Heart left ventricle (tissue), 13 donors: ENCODE data around the gene TCF4.

Experiments
- POLR2A ChIP-seq, 2 donors: fragments of 450-650 bp; IDR thresholded peaks; one replicate each; pipeline ENCODE4 v1.6.1; 2017; ENCODE audit warnings: antibody characterized with exemption in 2 of 2, mild to moderate bottlenecking in 2 of 2, moderate library complexity in 2 of 2
- TF ChIP-seq, protein P1 (sequence below), 12 donors: fragments of 200-600 bp; sonication (generic) in 4 of 12; IDR thresholded peaks; one replicate each; pipeline versions ENCODE4 v1.5.0 to v1.8.0; 2018 to 2022; ENCODE audit warnings: antibody characterized with exemption in 12 of 12, mild to moderate bottlenecking in 5 of 12
- donor health status: ischemic (EF 13 %, LVEDD 7.1; RV severe dilation, severe dysfunction).
- donor health status: DM: no; HTN: yes; CAD: no.
- donor health status: DM: no; HTN: no; CAD: no.
- donor health status: ischemic (EF 25% LVEDD 6.9; RV normal size, moderate dysfunction).
- donor health status: ischemic (EF 25% LVEDD 5.7; RV mildly dilated, moderate dysfunction).
- donor health status: ischemic (EF 35%, LVEDD 5.7; RV mildly dilated, moderate dysfunction).
- donor health status: nonischemic (EF 11% LVEDD 7.7; RV severe dilation, severe dysfunction).
- donor health status: DM: yes; HTN: yes; CAD: no.
- donor health status: PGD.
- donor health status: ischemic (EF 29% LVEDD 5.4; RV normal size, mild dysfunction).
- donor health status: nonischemic (EF 23%, LVEDD 6.1; RV moderate dilation, normal function).

DNA sequence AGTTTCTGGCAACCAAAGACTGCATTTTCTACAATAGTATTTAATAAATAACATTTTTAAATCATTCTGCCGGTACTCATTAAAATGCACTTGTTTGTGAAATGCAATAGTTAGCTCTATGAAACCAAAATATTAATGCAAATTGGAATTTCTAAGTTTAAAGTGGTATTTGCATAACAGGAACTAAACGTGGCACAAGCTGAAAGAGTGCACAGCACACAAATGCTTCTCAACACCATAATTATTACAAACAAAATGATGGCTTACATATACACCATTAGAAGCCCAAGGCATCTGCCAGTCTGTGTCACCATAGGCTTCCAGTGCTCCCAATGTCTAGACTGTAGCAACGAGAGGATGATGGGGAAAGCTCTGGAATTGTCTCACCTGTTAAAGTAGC is 280.5 kb downstream of the TCF4 start:
- TF ChIP-seq, protein P1, sequence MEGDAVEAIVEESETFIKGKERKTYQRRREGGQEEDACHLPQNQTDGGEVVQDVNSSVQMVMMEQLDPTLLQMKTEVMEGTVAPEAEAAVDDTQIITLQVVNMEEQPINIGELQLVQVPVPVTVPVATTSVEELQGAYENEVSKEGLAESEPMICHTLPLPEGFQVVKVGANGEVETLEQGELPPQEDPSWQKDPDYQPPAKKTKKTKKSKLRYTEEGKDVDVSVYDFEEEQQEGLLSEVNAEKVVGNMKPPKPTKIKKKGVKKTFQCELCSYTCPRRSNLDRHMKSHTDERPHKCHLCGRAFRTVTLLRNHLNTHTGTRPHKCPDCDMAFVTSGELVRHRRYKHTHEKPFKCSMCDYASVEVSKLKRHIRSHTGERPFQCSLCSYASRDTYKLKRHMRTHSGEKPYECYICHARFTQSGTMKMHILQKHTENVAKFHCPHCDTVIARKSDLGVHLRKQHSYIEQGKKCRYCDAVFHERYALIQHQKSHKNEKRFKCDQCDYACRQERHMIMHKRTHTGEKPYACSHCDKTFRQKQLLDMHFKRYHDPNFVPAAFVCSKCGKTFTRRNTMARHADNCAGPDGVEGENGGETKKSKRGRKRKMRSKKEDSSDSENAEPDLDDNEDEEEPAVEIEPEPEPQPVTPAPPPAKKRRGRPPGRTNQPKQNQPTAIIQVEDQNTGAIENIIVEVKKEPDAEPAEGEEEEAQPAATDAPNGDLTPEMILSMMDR (IDR thresholded peaks at IDR 0.05) = no peak
- no peak for TF ChIP-seq POLR2A (IDR thresholded peaks at IDR 0.05)
